ENCODE data around the gene PPP1R18.

DNA sequence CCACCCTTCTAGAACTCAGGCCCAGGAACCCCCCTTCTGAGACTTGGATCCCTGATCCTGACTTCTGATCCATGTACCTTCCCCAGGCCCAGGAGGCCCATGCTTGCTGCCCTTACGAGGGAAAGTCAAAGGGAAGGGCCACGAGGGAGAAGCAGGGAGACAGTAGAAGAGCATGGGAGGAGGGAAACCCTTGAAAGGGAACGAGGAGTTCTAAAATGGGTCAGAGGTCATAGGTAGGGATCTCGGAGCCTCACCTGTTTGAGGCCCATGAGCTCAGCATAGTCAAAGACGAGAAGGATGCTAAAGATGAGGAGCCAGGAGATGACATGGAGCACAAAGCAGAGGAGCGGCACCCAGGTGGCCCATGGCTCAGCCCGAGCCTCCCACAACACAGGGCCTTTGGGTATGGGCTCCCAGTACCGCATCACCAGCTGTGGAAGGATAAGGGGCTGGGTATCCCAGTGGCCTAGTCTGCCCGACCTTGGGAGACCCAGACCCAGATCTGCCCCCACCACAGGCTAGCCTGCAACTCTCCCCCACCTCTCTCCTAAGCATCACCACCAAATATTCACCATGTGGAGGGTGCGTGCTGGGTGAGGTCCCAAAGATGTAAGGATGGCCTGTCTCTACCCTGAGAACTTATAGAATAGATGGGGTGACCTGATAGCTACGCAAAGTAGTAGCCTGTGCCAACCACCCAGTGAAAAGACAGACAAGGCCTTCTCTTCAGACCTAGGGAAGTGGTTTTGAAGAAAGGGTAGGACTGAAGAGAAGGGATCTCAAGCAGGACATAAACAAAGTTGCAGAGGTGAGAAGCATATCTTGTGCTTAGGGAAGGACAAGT, 2.8 kb upstream of the PPP1R18 start:
- TF ChIP-seq USF2 (IDR thresholded peaks at IDR 0.05; ENCODE audit: low read depth, low read length) (no peak), CTCF (conservative IDR thresholded peaks at IDR 0.05; ENCODE audit: low read depth, low read length) (no peak), SMC3 (IDR thresholded peaks at IDR 0.05; ENCODE audit: low read depth, low read length) (no peak), POLR2A (IDR thresholded peaks at IDR 0.05; ENCODE audit: low read depth, low read length) (no peak), CHD1 (IDR thresholded peaks at IDR 0.05; ENCODE audit: low read depth, low read length) (no peak), MAZ (IDR thresholded peaks at IDR 0.05; ENCODE audit: borderline replicate concordance, low read depth, low read length) (no peak), RFX5 (IDR thresholded peaks at IDR 0.05; ENCODE audit: low read depth, low read length) (no peak), FOS (IDR thresholded peaks at IDR 0.05; ENCODE audit: low read depth, low read length) (no peak), MAFK (IDR thresholded peaks at IDR 0.05; ENCODE audit: low read depth, low read length) (no peak), RCOR1 (IDR thresholded peaks at IDR 0.05; ENCODE audit: insufficient replicate concordance, low read length) (no peak)

Data from IMR-90 (cell line).